HUES64 (cell line): ENCODE data around the gene CPEB4.

ENCODE experiments used
- H3K27ac ChIP-seq: 2 replicates; pipeline ENCODE4 v1.7.0; 2013; ENCODE audit warnings: low read depth, low read length, inconsistent platforms
- H3K27me3 ChIP-seq: 2 replicates; pipeline ENCODE4 v1.6.1; 2013; ENCODE audit warnings: mild to moderate bottlenecking, low read length; ENCODE audit not compliant: insufficient read depth
- H3K36me3 ChIP-seq: 2 replicates; pipeline ENCODE4 v1.6.1; 2013; ENCODE audit warnings: mild to moderate bottlenecking, low read length; ENCODE audit not compliant: insufficient read depth
- H3K4me1 ChIP-seq: 2 replicates; pipeline ENCODE4 v1.6.1; 2013; ENCODE audit warnings: mild to moderate bottlenecking, low read length, moderate library complexity; ENCODE audit not compliant: insufficient read depth
- H3K4me3 ChIP-seq: 2 replicates; pipeline ENCODE4 v1.5.1; 2013; ENCODE audit warnings: mild to moderate bottlenecking, low read length, moderate library complexity
- H3K9ac ChIP-seq: 2 replicates; pipeline ENCODE4 v1.6.1; 2013; ENCODE audit warnings: mild to moderate bottlenecking, low read depth, low read length
- H3K9me3 ChIP-seq: 2 replicates; pipeline ENCODE4 v1.6.1; 2013; ENCODE audit warnings: low read depth, low read length; ENCODE audit not compliant: insufficient read depth
- WGBS: fragments of 150-250, 120-280 bp; methylation state at CpG from one replicate; pipeline ENCODE4 v1.1.7; 2013; ENCODE audit warnings: missing lambda C conversion rate; 5-methylcytosine and 5-hydroxymethylcytosine counted together

The CPEB4 gene

DNA sequence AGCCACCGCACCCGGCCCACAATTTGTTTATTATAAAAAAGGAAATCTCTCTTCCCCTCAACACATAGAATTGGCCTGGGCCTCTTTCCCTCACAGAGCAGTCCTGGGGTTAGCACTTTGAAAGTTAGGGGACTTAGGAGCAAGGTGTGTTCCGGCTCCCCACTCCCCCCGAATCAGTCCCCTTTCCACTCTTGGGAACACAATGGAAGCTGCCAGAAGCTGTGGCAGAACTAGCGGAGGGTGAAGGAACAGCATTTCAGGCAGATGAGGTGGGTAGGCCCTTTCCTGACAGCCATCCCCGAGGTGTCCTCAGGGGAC, 84.4 kb downstream of the CPEB4 start:
- H3K27ac ChIP-seq, result peak overlapping the region; percentile 38; the same call in 1 of the 2 replicates
- peaks cover 30% of the 10 kb centered on the region for H3K4me1 ChIP-seq
- no peak overlapping the region for H3K9ac ChIP-seq
- H3K4me3 ChIP-seq, result peak overlapping the region; percentile 48
- no peaks in the 10 kb centered on the region for H3K36me3 ChIP-seq
- 74% methylated on average over 4 of the region's 6 CpGs for WGBS
- no peaks in the 10 kb centered on the region for H3K9me3 ChIP-seq
- no peaks in the 10 kb centered on the region for H3K27me3 ChIP-seq

DNA sequence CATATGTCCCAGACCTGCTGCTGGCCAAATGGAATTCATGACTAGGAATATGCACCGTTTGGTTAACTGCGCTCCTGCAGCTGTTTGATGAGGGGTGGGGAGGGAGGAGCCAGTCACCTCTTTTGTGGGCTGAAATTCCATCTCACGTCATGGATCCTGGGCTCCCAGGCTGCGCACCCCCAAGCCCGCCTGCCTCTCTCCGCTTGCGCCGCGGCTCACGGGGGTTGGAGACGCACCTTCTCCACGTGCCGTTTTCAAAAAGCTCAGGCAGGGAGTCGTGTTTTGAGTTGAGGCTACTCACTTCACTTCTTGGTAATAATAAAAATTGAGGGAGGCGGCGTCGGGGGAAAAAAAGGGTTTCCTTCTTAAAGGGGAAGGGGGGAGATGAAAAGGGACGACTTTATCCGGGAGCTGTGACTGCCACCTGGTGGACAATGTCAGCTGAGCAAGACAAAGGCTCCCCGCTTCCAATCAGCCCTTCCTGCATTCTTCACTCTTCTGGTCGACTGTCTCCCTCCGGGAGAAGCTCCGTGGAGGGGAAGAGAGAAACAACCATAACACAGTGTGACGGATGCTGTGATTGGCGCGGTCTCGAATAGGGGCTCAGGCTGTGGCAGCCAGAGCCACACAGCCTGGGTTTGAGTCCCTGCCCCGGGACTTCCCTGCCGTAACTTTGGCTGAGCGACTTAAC, 84.9 kb downstream of the CPEB4 start:
- peak overlapping the region; percentile 38 for H3K27ac ChIP-seq
- no peaks in the 10 kb centered on the region for H3K36me3 ChIP-seq
- WGBS, result 23% methylated on average over 30 of the region's 30 CpGs

DNA sequence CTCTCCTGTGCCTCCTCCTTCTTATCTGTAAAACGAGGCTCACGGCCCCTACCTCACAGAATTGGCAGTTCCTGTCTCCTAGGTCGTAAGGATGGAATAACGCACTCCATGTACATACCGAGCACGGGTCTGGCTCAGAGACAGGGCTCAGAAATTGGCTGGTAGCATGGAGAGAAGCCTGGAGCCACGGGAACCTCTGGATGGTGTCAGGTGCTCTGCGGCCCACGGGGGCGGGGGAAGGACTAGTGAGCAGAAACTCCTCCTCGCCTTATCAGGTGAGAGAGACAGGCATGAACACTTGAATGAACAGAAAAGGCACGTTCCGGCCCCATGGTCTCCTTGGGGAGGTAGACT, 85.4 kb downstream of the CPEB4 start:
- H3K27ac ChIP-seq, result no peak overlapping the region
- H3K27me3 ChIP-seq, result no peaks in the 10 kb centered on the region
- peaks cover 23% of the 10 kb centered on the region for H3K4me1 ChIP-seq
- H3K9ac ChIP-seq, result peak overlapping the region; percentile 9; the same call in 1 of the 2 replicates
- 53% methylated on average over 13 of the region's 13 CpGs for WGBS
- H3K4me3 ChIP-seq, result peak overlapping the region; percentile 48
- H3K9me3 ChIP-seq, result no peaks in the 10 kb centered on the region
- H3K36me3 ChIP-seq, result no peaks in the 10 kb centered on the region

More for the DNA sequence above, 84.9 kb downstream of the CPEB4 start:
- Histone ChIP-seq H3K9me3 (no peaks in the 10 kb centered on the region), H3K4me1 (peaks cover 26% of the 10 kb centered on the region), H3K4me3 (peak overlapping the region; percentile 48), H3K27me3 (no peaks in the 10 kb centered on the region), H3K9ac (peak overlapping the region; percentile 49)

DNA sequence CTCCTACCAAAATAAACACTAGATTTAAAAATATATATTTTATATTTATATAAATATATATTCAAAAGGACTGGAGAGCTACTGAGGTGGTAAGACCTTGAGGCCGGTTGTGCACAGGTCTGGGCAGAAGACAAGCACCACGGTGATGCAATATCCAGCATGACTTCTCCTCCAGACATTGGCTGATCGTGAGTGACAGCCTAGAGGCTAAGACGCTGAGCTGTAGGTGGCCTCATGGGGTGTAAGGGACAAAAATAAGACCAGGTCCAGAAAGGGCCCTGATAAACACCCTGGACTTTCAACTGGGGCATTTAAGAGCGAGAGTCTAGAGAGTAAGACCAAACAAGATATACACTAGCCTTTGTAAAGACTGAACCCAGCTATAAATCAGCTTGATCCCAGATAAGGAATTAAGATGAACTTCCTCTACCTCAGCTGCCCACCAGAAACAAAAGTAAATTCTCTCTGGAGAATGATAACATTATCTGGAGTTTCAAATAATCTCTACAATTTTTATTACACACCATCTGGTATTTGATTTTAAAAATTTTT, 86.6 kb downstream of the CPEB4 start:
- H3K9me3 ChIP-seq, result no peaks in the 10 kb centered on the region
- H3K27ac ChIP-seq, result no peak overlapping the region
- no peaks in the 10 kb centered on the region for H3K27me3 ChIP-seq
- WGBS, result 92% methylated on average over 5 of the region's 5 CpGs
- H3K9ac ChIP-seq, result no peak overlapping the region
- H3K36me3 ChIP-seq, result no peaks in the 10 kb centered on the region
- no peak overlapping the region for H3K4me3 ChIP-seq
- peaks cover 14% of the 10 kb centered on the region for H3K4me1 ChIP-seq

DNA sequence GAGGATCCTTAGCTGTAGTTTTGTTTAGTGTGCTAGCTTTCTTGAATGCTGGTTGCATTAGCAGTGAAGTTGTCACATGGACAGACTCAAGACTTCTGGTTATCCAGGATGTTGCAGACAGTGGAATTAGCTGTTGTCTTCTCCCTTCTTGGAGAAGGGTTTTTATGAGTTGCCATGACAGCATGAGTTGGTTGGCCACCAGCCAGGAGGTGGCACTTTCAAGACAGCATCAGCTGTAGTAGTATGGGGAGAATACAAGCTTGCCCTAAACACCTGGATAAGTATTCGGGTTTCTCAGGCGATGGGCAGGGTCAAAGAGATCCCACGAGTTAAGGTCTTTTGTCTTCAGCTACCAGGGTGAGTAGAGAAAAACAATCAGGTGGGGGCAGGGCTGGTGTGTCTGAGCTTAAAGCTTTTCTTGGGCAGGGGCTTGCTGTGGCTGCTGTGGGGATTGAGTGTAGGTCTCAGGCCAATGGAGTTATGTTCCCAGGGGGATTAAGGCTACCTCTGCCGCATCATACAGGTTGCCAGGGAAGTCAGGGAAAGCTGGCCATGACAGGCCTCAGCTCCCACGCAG, 93.1 kb downstream of the CPEB4 start:
- H3K9me3 ChIP-seq, result peaks cover 6% of the 10 kb centered on the region; the same call in 1 of the 2 replicates
- WGBS, result 52% methylated on average over 5 of the region's 5 CpGs
- H3K4me3 ChIP-seq, result no peak overlapping the region
- H3K9ac ChIP-seq, result no peak overlapping the region
- H3K4me1 ChIP-seq, result peaks cover 11% of the 10 kb centered on the region
- H3K36me3 ChIP-seq, result no peaks in the 10 kb centered on the region
- H3K27me3 ChIP-seq, result no peaks in the 10 kb centered on the region
- H3K27ac ChIP-seq, result no peak overlapping the region

DNA sequence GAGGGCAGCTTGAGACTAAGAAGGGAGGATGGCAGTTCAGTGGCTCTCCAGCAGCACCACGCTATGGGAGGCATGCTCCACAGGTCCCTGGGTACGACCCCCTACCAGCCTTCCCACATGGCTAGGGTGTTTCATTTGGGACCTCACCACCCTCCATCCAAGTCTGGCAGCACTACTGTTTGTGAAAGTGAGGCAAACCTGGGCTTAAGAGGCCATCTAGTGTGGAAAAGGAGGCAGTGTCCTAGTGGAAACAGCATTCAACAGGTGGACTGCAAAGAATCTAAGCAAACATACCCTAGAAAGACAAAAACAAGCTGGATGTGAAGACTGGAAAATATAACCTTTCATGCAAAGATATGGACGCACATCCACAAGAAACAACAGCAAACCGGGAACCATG, 96.1 kb downstream of the CPEB4 start:
- H3K9me3 ChIP-seq, result peaks cover 6% of the 10 kb centered on the region; the same call in 1 of the 2 replicates
- WGBS, result 81% methylated on average over 4 of the region's 4 CpGs
- no peak overlapping the region for H3K9ac ChIP-seq

DNA sequence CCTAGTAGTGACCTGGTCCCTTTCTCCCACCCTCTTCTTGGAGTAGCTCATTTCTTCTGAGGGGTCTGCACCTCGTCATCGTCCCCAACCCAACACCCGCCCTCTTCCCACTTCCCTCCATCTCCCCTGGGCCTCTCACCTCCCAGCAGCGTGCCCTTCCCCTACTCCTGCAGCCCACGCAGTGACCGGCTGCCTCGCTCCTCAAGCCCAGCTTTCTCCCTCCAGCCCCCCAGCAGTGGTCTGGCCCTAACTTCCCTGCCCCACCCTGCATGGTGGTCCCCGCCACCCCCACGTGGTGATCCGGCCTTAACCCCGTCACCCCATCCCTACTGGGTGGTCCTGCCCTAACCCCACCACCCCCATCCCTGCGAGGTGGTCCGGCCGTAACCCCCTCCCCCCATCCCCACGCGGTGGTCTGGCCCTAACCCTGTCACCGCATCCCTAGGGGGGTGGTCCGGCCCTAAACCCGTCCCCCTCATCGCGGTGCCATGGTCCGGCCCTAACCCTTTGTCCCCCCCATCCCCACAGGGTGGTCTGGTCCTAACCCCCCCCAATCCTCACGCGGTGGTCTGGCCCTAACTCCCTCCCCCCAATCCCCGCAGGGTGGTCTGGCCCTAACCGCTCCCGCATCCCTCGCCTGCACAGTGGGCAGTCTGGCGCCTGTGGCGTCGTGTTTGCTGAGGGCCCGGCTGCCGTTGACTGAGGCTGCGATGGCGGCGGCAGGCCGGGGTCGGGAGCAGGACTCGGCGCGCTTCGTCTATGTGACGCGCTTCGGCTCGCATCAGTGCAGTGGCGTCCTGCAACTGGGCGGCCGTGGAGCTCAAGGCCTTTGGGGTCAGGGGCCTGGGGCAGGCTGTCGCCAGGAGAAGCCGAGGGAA, 100.6 kb downstream of the CPEB4 start, which contains the start of gene C5orf47:
Gene C5orf47, plus strand, starts transcription at position 617 of the 878 bp plus-strand sequence. Its CDS starts 94 bp downstream, at position 711.
- Histone ChIP-seq H3K9ac (no peak within 1 kb of the TSS), H3K4me3 (no peak within 1 kb of the TSS), H3K4me1 (no peaks in the 10 kb centered on the region), H3K27ac (no peak within 1 kb of the TSS), H3K36me3 (no peaks in the 10 kb centered on the region), H3K9me3 (no peaks in the 10 kb centered on the region), H3K27me3 (no peaks in the 10 kb centered on the region)
- WGBS, result 94% methylated on average over 50 of the region's 51 CpGs

More for the DNA sequence above, 96.1 kb downstream of the CPEB4 start:
- Histone ChIP-seq H3K27me3 (no peaks in the 10 kb centered on the region), H3K4me1 (peaks cover 11% of the 10 kb centered on the region), H3K27ac (no peak overlapping the region), H3K36me3 (no peaks in the 10 kb centered on the region), H3K4me3 (no peak overlapping the region)

DNA sequence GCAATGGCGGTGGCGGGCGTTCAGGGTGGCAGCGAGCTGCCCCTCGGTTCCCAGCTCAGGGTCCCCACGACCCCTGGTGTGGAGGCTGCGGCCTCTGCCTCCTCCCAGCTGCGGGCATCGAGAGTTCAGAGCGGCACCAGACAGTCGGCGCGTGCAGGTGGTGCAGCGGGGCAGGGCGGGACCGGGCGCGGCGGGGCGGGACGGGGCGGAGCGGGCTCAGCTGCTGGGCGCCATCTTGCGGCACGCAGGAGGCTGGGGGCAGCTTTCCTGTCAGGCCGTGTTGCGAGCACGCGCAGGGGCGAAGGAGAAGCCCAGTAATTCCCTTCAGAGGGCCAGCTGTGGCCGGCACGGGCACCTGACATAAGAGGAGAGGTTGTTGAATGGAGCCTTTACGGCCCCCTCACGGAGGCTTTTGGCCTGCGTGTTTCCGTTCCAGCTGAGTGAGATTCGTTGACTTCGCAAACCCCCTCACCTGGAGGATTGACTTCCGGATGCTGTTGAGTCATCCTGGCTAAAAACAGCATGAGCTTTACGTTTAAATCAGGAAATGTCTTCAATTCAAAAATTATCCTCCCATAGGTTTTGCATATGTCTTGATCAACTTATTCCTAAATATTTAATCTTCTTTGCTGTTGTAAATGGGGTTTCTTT, 101.4 kb downstream of the CPEB4 start:
- no peak overlapping the region for H3K9ac ChIP-seq
- no peaks in the 10 kb centered on the region for H3K36me3 ChIP-seq
- no peaks in the 10 kb centered on the region for H3K9me3 ChIP-seq
- no peaks in the 10 kb centered on the region for H3K27me3 ChIP-seq
- H3K4me3 ChIP-seq, result no peak overlapping the region
- H3K27ac ChIP-seq, result no peak overlapping the region
- no peaks in the 10 kb centered on the region for H3K4me1 ChIP-seq
- 96% methylated on average over 41 of the region's 41 CpGs for WGBS

DNA sequence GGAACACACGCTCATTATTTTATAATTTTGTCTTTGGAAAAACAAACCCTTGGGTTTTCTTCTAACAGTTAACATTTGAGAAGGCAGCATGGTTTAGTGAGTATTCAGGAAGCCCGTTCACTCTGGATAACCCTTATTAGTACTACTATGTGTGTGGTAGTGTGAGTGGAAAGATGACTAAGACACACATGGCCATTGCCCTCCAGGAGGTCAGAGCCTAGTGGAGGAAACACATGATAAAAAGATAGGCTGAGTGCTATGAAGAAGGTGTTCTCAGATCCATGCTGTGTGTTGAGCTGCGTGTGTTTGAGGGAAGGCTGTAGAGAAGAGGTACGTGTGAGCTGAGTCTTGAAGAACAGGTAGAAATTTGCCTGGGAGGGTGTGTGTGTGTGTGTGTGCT, 109.2 kb downstream of the CPEB4 start:
- Histone ChIP-seq H3K4me3 (no peak overlapping the region), H3K4me1 (no peaks in the 10 kb centered on the region), H3K36me3 (no peaks in the 10 kb centered on the region), H3K9me3 (no peaks in the 10 kb centered on the region), H3K27me3 (no peaks in the 10 kb centered on the region; the same call in 1 of the 2 replicates), H3K27ac (no peak overlapping the region), H3K9ac (no peak overlapping the region)
- 90% methylated on average over 4 of the region's 4 CpGs for WGBS

DNA sequence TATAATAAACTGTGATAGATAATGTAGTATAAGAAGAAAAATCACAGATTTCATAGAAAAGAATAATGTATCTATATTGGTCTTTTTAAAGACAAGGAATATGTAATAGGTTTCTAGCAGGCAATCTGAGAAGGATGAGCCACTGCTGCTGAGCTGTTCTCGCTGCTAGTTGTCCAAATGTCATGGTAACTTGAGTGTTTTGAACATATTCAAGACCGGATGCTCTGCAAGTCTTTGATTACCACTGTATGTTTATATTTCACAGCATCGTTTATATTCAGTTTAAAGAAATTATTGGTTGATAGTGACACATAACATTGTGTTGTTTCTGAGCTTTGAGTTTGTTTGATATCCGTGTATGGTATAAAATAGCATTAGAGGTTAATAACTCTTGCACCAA, 110.4 kb downstream of the CPEB4 start:
- H3K9me3 ChIP-seq, result no peaks in the 10 kb centered on the region
- no peak overlapping the region for H3K9ac ChIP-seq
- H3K36me3 ChIP-seq, result no peaks in the 10 kb centered on the region
- H3K27me3 ChIP-seq, result no peaks in the 10 kb centered on the region; the same call in 1 of the 2 replicates
- H3K4me3 ChIP-seq, result no peak overlapping the region
- WGBS, result 95% methylated on average over 4 of the region's 4 CpGs
- no peaks in the 10 kb centered on the region for H3K4me1 ChIP-seq
- H3K27ac ChIP-seq, result no peak overlapping the region
